HepG2 (cell line): Measurements from ENCODE around the gene DOLK. TPM values are rescaled to one million over a fixed set of nuclear protein-coding genes. Genes with fewer than 3 reads are reported as not detected.

Experiments
- AGO2 ChIP-seq: fragments of 200-400 bp; formaldehyde crosslinking; optimal IDR thresholded peaks from 2 replicates; pipeline ENCODE3; 2017; ENCODE audit warnings: mild to moderate bottlenecking, low read depth, low read length, moderate library complexity
- ATF2 ChIP-seq: sonication (generic); formaldehyde crosslinking; IDR thresholded peaks from 2 replicates; pipeline ENCODE4 v1.4.0; 2020; ENCODE audit warnings: missing genetic modification reagents
- BRCA1 ChIP-seq: sonication (generic); formaldehyde crosslinking; IDR thresholded peaks from 2 replicates; pipeline ENCODE4 v1.4.0; 2020; ENCODE audit warnings: missing genetic modification reagents
- DNMT3B ChIP-seq: conservative IDR thresholded peaks from 2 replicates; pipeline ENCODE4 v1.6.1; 2016; ENCODE audit warnings: missing biosample characterization, control low read depth
- GABPB1 ChIP-seq: IDR thresholded peaks from 2 replicates; pipeline ENCODE4 v1.6.1; 2016; ENCODE audit warnings: mild to moderate bottlenecking, missing genetic modification reagents, moderate library complexity, missing compliant biosample characterization
- KLF9 ChIP-seq: IDR thresholded peaks from 2 replicates; pipeline ENCODE4 v1.6.1; 2016; ENCODE audit warnings: low read depth
- MLLT10 ChIP-seq: sonication (generic); formaldehyde crosslinking; IDR thresholded peaks from 2 replicates; pipeline ENCODE4 v1.4.0; 2020; ENCODE audit warnings: missing genetic modification reagents
- MTA1 ChIP-seq: sonication (generic); formaldehyde crosslinking; IDR thresholded peaks from 2 replicates; pipeline ENCODE4 v1.4.0; 2020; ENCODE audit warnings: missing genetic modification reagents, mild to moderate bottlenecking, borderline replicate concordance
- MYC ChIP-seq: sonication (generic); formaldehyde crosslinking; IDR thresholded peaks from 2 replicates; pipeline ENCODE4 v1.9.0; 2021; ENCODE audit warnings: missing genetic modification reagents, borderline replicate concordance
- NFYB ChIP-seq: sonication (generic); formaldehyde crosslinking; IDR thresholded peaks from 2 replicates; pipeline ENCODE4 v1.4.0; 2020; ENCODE audit warnings: missing genetic modification reagents
- REL ChIP-seq: sonication (generic); formaldehyde crosslinking; conservative IDR thresholded peaks from 2 replicates; pipeline ENCODE4 v1.8.0; 2022; ENCODE audit warnings: mild to moderate bottlenecking, missing genetic modification reagents, moderate library complexity
- RFXAP ChIP-seq: sonication (generic); formaldehyde crosslinking; IDR thresholded peaks from 2 replicates; pipeline ENCODE4 v1.4.0; 2020; ENCODE audit warnings: missing genetic modification reagents, borderline replicate concordance
- YEATS4 ChIP-seq: sonication (generic); formaldehyde crosslinking; IDR thresholded peaks from 2 replicates; pipeline ENCODE4 v1.4.0; 2020; ENCODE audit warnings: missing genetic modification reagents, borderline replicate concordance
- ZNF12 ChIP-seq: sonication (generic); formaldehyde crosslinking; IDR thresholded peaks from 2 replicates; pipeline ENCODE4 v1.5.0; 2020; ENCODE audit warnings: missing genetic modification reagents
- ZNF318 ChIP-seq: sonication (generic); formaldehyde crosslinking; IDR thresholded peaks from 2 replicates; pipeline ENCODE4 v1.4.0; 2020; ENCODE audit warnings: mild to moderate bottlenecking, missing genetic modification reagents
- ZNF782 ChIP-seq: sonication (generic); formaldehyde crosslinking; IDR thresholded peaks from 2 replicates; pipeline ENCODE4 v1.4.0; 2020; ENCODE audit warnings: missing genetic modification reagents, mild to moderate bottlenecking, borderline replicate concordance
- polyA plus RNA-seq, 8 experiments: library from polyadenylated mRNA; depleted of rRNA in 3 of 8; stranded (reverse) in 7 of 8; unstranded in 1 of 8; fragments of >200 nt; fragmentation: Illumina TruSeq in 4 of 8; extraction: Trizol in 4 of 8; gene quantifications; 2 replicates each; pipeline versions ENCODE4 v1.2.1 to v1.2.3, GENCODE V29; 2011 to 2016; ENCODE audit warnings: low read depth in 4 of 8, missing spikeins in 1 of 8, mixed read lengths in 1 of 8; ENCODE audit not compliant: insufficient read depth in 1 of 8
- total RNA-seq, 5 experiments: library from RNA; depleted of rRNA; stranded (reverse); fragments of >200 nt; fragmentation: Illumina TruSeq; extraction: Trizol; gene quantifications; 2 replicates each; pipeline ENCODE4 v1.2.3, GENCODE V29; 2016; ENCODE audit warnings: low read depth in 1 of 5

The DOLK gene
- total and polyA plus RNA-seq, 2 of the 13 experiments (the other 11 are each of a cell fraction or from before 2014, with no cell fraction given) = 15.4 to 18.7 TPM

GRCh38 chr9:128921881-128922763, 25.3 kb downstream of the DOLK start (continued):
- TF ChIP-seq ZNF318 (no peak), YEATS4 (CRISPR knock-in tag) (peak; percentile 65; the same call in 1 of the 2 replicates), ATF2 (CRISPR knock-in tag) (no peak), NFYB (CRISPR knock-in tag) (peak; percentile 51), GABPB1 (CRISPR knock-in tag) (peak; percentile 32; the same call in 1 of the 2 replicates), RFXAP (0 out of 2 replicates have a peak, but pooled peaks have one; percentile 13), AGO2 (peak; percentile 57), MYC (CRISPR knock-in tag) (0 out of 2 replicates have a peak, but pooled peaks have one; percentile 52), DNMT3B (CRISPR knock-in tag) (no peak), MLLT10 (CRISPR knock-in tag) (no peak), ZNF782 (CRISPR knock-in tag) (peak; percentile 20; the same call in 1 of the 2 replicates), KLF9 (CRISPR knock-in tag) (no peak; the same call in 1 of the 2 replicates), ZNF12 (CRISPR knock-in tag) (no peak), MTA1 (0 out of 2 replicates have a peak, but pooled peaks have one; percentile 24), BRCA1 (no peak), REL (no peak)
